Fibroblast of pulmonary artery (primary cell): ENCODE measurements around the gene C5orf47.

Experiments used
- DNase-seq: peaks from one replicate; pipeline ENCODE4 v3.0.0-alpha.2; 2010; ENCODE audit warnings: low read depth
- H3K4me3 ChIP-seq: replicated peaks from 2 replicates; pipeline ENCODE4 v1.5.1; 2011; ENCODE audit warnings: low read depth, mild to moderate bottlenecking, control low read depth, low read length, moderate library complexity
- TF ChIP-seq, protein P1 (sequence below): IDR thresholded peaks from 2 replicates; pipeline ENCODE4 v1.5.1; 2011; ENCODE audit warnings: mild to moderate bottlenecking, control low read depth, low read length, inconsistent platforms; ENCODE audit errors: missing control alignments

Gene C5orf47

GRCh38 chr5:173981185-173981761, 7.7 kb upstream of the C5orf47 start:
- H3K4me3 ChIP-seq: no peak overlapping the region
- no peak for DNase-seq
- TF ChIP-seq, protein P1, sequence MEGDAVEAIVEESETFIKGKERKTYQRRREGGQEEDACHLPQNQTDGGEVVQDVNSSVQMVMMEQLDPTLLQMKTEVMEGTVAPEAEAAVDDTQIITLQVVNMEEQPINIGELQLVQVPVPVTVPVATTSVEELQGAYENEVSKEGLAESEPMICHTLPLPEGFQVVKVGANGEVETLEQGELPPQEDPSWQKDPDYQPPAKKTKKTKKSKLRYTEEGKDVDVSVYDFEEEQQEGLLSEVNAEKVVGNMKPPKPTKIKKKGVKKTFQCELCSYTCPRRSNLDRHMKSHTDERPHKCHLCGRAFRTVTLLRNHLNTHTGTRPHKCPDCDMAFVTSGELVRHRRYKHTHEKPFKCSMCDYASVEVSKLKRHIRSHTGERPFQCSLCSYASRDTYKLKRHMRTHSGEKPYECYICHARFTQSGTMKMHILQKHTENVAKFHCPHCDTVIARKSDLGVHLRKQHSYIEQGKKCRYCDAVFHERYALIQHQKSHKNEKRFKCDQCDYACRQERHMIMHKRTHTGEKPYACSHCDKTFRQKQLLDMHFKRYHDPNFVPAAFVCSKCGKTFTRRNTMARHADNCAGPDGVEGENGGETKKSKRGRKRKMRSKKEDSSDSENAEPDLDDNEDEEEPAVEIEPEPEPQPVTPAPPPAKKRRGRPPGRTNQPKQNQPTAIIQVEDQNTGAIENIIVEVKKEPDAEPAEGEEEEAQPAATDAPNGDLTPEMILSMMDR: no peak

GRCh38 chr5:173984218-173984617, 4.8 kb upstream of the C5orf47 start:
- no peak overlapping the region for H3K4me3 ChIP-seq
- DNase-seq: peak; percentile 41
- TF ChIP-seq, protein P1: peak; percentile 45

DNA sequence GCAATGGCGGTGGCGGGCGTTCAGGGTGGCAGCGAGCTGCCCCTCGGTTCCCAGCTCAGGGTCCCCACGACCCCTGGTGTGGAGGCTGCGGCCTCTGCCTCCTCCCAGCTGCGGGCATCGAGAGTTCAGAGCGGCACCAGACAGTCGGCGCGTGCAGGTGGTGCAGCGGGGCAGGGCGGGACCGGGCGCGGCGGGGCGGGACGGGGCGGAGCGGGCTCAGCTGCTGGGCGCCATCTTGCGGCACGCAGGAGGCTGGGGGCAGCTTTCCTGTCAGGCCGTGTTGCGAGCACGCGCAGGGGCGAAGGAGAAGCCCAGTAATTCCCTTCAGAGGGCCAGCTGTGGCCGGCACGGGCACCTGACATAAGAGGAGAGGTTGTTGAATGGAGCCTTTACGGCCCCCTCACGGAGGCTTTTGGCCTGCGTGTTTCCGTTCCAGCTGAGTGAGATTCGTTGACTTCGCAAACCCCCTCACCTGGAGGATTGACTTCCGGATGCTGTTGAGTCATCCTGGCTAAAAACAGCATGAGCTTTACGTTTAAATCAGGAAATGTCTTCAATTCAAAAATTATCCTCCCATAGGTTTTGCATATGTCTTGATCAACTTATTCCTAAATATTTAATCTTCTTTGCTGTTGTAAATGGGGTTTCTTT, 587 bp downstream of the C5orf47 start:
- no peak for DNase-seq
- H3K4me3 ChIP-seq: no peak overlapping the region
- TF ChIP-seq, protein P1: no peak

- TF ChIP-seq, protein P1: no peak
- no peak overlapping the region for H3K4me3 ChIP-seq
These were observed 8.4 kb downstream of the C5orf47 start for GRCh38 chr5:173997331-173997730.

DNA sequence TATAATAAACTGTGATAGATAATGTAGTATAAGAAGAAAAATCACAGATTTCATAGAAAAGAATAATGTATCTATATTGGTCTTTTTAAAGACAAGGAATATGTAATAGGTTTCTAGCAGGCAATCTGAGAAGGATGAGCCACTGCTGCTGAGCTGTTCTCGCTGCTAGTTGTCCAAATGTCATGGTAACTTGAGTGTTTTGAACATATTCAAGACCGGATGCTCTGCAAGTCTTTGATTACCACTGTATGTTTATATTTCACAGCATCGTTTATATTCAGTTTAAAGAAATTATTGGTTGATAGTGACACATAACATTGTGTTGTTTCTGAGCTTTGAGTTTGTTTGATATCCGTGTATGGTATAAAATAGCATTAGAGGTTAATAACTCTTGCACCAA, 9.6 kb downstream of the C5orf47 start:
- no peak for DNase-seq
- no peak overlapping the region for H3K4me3 ChIP-seq
- TF ChIP-seq, protein P1: no peak

More at GRCh38 chr5:173997331-173997730, 8.4 kb downstream of the C5orf47 start:
- no peak for DNase-seq

GRCh38 chr5:174000076-174000475, 11.1 kb downstream of the C5orf47 start:
- no peak overlapping the region for H3K4me3 ChIP-seq
- DNase-seq: no peak
- TF ChIP-seq, protein P1: no peak

- H3K4me3 ChIP-seq: no peak overlapping the region
- TF ChIP-seq, protein P1: no peak
- no peak for DNase-seq
These were observed 14.8 kb downstream of the C5orf47 start for GRCh38 chr5:174003795-174004194.
